ENCODE measurements around the gene HES3. TPM values are rescaled to one million over a fixed set of nuclear protein-coding genes. Genes with fewer than 3 reads are reported as not detected.
A peak's percentile ranks its signal among the peaks of the same experiment; 100 is the strongest.

HES3 gene
- total RNA-seq, 1 experiment from 2014 or later = not detected

DNA sequence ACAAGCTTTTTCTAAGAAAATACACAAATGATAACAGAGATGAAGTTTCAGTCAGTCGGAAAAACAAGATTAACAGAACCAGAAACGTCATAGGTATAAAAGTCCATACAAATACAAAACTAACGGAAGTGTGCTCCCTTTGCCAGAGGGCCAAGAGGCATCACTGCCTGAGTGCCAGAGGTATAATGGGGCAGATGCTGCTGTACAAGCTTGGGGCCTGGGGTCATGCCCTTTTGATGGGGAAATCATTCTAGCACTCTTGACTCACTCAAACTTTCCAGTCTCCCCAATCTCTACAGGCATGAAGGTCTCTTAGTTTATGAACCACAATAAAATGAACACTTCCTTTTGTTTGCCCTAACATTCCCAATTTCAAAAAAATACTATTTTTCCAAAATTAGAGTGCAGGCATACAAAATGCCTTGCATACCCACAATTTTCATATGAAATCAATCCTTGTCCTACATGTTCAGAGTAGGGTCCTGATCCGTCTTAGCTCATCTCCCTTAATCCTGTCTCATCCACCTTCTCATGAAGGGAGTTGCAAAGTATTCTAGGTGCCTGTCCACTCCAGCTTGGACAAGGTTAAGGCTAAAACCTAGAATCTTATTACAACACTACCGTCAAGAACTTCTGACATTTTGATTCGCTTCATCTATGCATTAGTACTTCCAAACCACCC lies 46.1 kb upstream of the HES3 start:
- Histone ChIP-seq H3K9me3 (ENCODE audit: control insufficient read depth in 1 of 2, insufficient read depth in 1 of 2, low read depth in 1 of 2, low read length in 2 of 2) (no peaks in the 10 kb centered on the region), H3K4me1 (ENCODE audit: control insufficient read depth in 1 of 2, insufficient read depth in 2 of 2, low read length in 2 of 2) (peaks cover 17 to 33% of the 10 kb centered on the region in 2 experiments; a peak in 3 of 4 replicates), H3K4me2 (ENCODE audit: low read length) (peak overlapping the region; percentile 93), H2AFZ (ENCODE audit: low read depth, low read length, poor library complexity, severe bottlenecking) (no peak overlapping the region), H3K36me3 (ENCODE audit: control insufficient read depth in 1 of 2, insufficient read depth in 2 of 2, low read length in 2 of 2) (peaks cover 25 to 49% of the 10 kb centered on the region in 2 experiments), H4K20me1 (ENCODE audit: insufficient read depth) (peaks cover 7% of the 10 kb centered on the region; the same call in 1 of the 2 replicates), H3K9ac (ENCODE audit: low read length) (peak overlapping the region; percentile 98), H3K27me3 (ENCODE audit: insufficient read depth, low read length) (no peaks in the 10 kb centered on the region), H3K4me3 (replicated peaks in 1 of 2; ENCODE audit: low read depth in 1 of 2, low read length in 2 of 2) (peak overlapping the region; percentile 82 to 96), H3K79me2 (ENCODE audit: insufficient read depth, low read length) (peaks cover 66% of the 10 kb centered on the region), H3K9me2 (ENCODE audit: insufficient read depth) (no peaks in the 10 kb centered on the region), H3K27ac (ENCODE audit: low read depth, low read length) (peak overlapping the region; percentile 94; the same call in 1 of the 2 replicates)
- ChIA-PET POLR2A (no interaction called here), CTCF (no interaction called here), RAD21 (ENCODE audit: low non-redundant PET in 1 of 2, low total read pairs in 2 of 2, uncharacterized antibody in 2 of 2, unreplicated experiment in 2 of 2) (no interaction called here)
- DNase-seq (ENCODE audit: low read depth, low spot score) = no peak
- BruUV-seq (replicated peaks) = no TSS peak
- no peak for ATAC-seq
- intact Hi-C loops (cut with micrococcal nuclease) = no loop called here
- no peak for TF ChIP-seq FOSL1 (IDR thresholded peaks at IDR 0.05; ENCODE audit: low read depth)
- no peak for TF ChIP-seq REST (IDR thresholded peaks at IDR 0.05; ENCODE audit: low read depth)
- no peak for TF ChIP-seq SRF (IDR thresholded peaks at IDR 0.05; ENCODE audit: low read depth)
- no peak for TF ChIP-seq ELF1 (IDR thresholded peaks at IDR 0.05; ENCODE audit: borderline replicate concordance, low read depth)
- TF ChIP-seq MAX (IDR thresholded peaks at IDR 0.05) = no peak
- TF ChIP-seq EGR1 (IDR thresholded peaks at IDR 0.05; ENCODE audit: low read depth) = no peak
- no peak for TF ChIP-seq SP1 (IDR thresholded peaks at IDR 0.05; ENCODE audit: low read depth)
- TF ChIP-seq, protein P1, sequence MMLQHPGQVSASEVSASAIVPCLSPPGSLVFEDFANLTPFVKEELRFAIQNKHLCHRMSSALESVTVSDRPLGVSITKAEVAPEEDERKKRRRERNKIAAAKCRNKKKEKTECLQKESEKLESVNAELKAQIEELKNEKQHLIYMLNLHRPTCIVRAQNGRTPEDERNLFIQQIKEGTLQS (IDR thresholded peaks at IDR 0.05) = no peak
- TF ChIP-seq RAD21 (IDR thresholded peaks at IDR 0.05; ENCODE audit: low read depth) = no peak
- no peak for TF ChIP-seq YY1 (IDR thresholded peaks at IDR 0.05; ENCODE audit: extremely low read depth, insufficient replicate concordance, low read depth, low read length)
- TF ChIP-seq POLR2A (IDR thresholded peaks at IDR 0.05; ENCODE audit: borderline replicate concordance, extremely low read depth, insufficient read depth, insufficient read length) = no peak
- no peak for TF ChIP-seq CBX3 (IDR thresholded peaks at IDR 0.05; ENCODE audit: low read depth)
- no peak for TF ChIP-seq EZH2 (IDR thresholded peaks at IDR 0.05)
- TF ChIP-seq SIN3A (IDR thresholded peaks at IDR 0.05; ENCODE audit: low read depth) = no peak
- no peak for TF ChIP-seq JUND (IDR thresholded peaks at IDR 0.05)
